IPS-15b (cell line): ENCODE data around the gene MCOLN2.
"Not testable (repeated sequence)": the region's sequence is repeated elsewhere in the genome, so short reads cannot be mapped to it uniquely, and the experiment has no call there.

Experiments used
- H3K27me3 ChIP-seq: one replicate; pipeline ENCODE4 v1.6.1; 2013; ENCODE audit warnings: low read length; ENCODE audit not compliant: control insufficient read depth, insufficient read depth
- H3K36me3 ChIP-seq: one replicate; pipeline ENCODE4 v1.6.1; 2013; ENCODE audit warnings: low read length; ENCODE audit not compliant: control insufficient read depth, insufficient read depth
- H3K4me1 ChIP-seq: one replicate; pipeline ENCODE4 v1.6.1; 2013; ENCODE audit warnings: mild to moderate bottlenecking, low read length; ENCODE audit not compliant: control insufficient read depth, insufficient read depth
- H3K4me3 ChIP-seq: one replicate; pipeline ENCODE4 v1.5.1; 2013; ENCODE audit warnings: low read depth, low read length
- H3K9ac ChIP-seq: one replicate; pipeline ENCODE4 v1.6.1; 2013; ENCODE audit warnings: low read depth, mild to moderate bottlenecking, low read length
- H3K9me3 ChIP-seq: one replicate; pipeline ENCODE4 v1.6.1; 2013; ENCODE audit warnings: mild to moderate bottlenecking, low read length; ENCODE audit not compliant: control insufficient read depth, insufficient read depth

MCOLN2 gene

GRCh38 chr1:84912726-84913554 lies 84.0 kb downstream of the MCOLN2 start:
- Histone ChIP-seq H3K27me3 (no peaks in the 10 kb centered on the region), H3K36me3 (no peaks in the 10 kb centered on the region), H3K9ac (no peak overlapping the region), H3K9me3 (no peaks in the 10 kb centered on the region), H3K4me3 (no peak overlapping the region), H3K4me1 (no peaks in the 10 kb centered on the region)

GRCh38 chr1:84908746-84909464 lies 88.0 kb downstream of the MCOLN2 start:
- not testable (repeated sequence) for H3K27me3 ChIP-seq, H3K9me3 ChIP-seq, H3K36me3 ChIP-seq, H3K4me1 ChIP-seq, H3K9ac ChIP-seq, H3K4me3 ChIP-seq

GRCh38 chr1:84907095-84907827 lies 89.7 kb downstream of the MCOLN2 start:
- H3K36me3 ChIP-seq, result no peaks in the 10 kb centered on the region
- peaks cover 10% of the 10 kb centered on the region for H3K4me1 ChIP-seq
- no peaks in the 10 kb centered on the region for H3K9me3 ChIP-seq
- no peaks in the 10 kb centered on the region for H3K27me3 ChIP-seq
- H3K9ac ChIP-seq, result no peak overlapping the region
- H3K4me3 ChIP-seq, result no peak overlapping the region

GRCh38 chr1:84902727-84903126 lies 94.2 kb downstream of the MCOLN2 start:
- H3K9me3 ChIP-seq, H3K9ac ChIP-seq, H3K27me3 ChIP-seq, H3K4me1 ChIP-seq, H3K36me3 ChIP-seq, H3K4me3 ChIP-seq: not testable (repeated sequence)

GRCh38 chr1:84899969-84900368 lies 96.9 kb downstream of the MCOLN2 start:
- Histone ChIP-seq H3K4me3 (no peak overlapping the region), H3K9ac (no peak overlapping the region), H3K9me3 (no peaks in the 10 kb centered on the region), H3K36me3 (no peaks in the 10 kb centered on the region), H3K27me3 (no peaks in the 10 kb centered on the region), H3K4me1 (peaks cover 3% of the 10 kb centered on the region)

- Histone ChIP-seq H3K4me1 (peaks cover 9% of the 10 kb centered on the region), H3K9me3 (no peaks in the 10 kb centered on the region), H3K27me3 (peaks cover 20% of the 10 kb centered on the region), H3K9ac (no peak overlapping the region), H3K36me3 (no peaks in the 10 kb centered on the region), H3K4me3 (no peak overlapping the region)
Measured at GRCh38 chr1:84896279-84896678, 100.6 kb downstream of the MCOLN2 start.

- Histone ChIP-seq H3K4me3 (peak within 1 kb of the TSS; percentile 82), H3K9me3 (no peaks in the 10 kb centered on the region), H3K4me1 (peaks cover 9% of the 10 kb centered on the region), H3K9ac (no peak within 1 kb of the TSS), H3K36me3 (no peaks in the 10 kb centered on the region), H3K27me3 (peaks cover 20% of the 10 kb centered on the region)
Measured at GRCh38 chr1:84892705-84893618, 104.0 kb downstream of the MCOLN2 start, which contains the start of gene LPAR3. Gene LPAR3 (minus strand): TSS chr1:84893206. CDS start chr1:84866120, 27,086 bp downstream.

- Histone ChIP-seq H3K9ac (no peak overlapping the region), H3K4me1 (peaks cover 9% of the 10 kb centered on the region), H3K4me3 (no peak overlapping the region), H3K36me3 (no peaks in the 10 kb centered on the region), H3K27me3 (peaks cover 20% of the 10 kb centered on the region), H3K9me3 (no peaks in the 10 kb centered on the region)
Measured at GRCh38 chr1:84890566-84890965, 106.3 kb downstream of the MCOLN2 start.

GRCh38 chr1:84889437-84889836 lies 107.5 kb downstream of the MCOLN2 start:
- peaks cover 20% of the 10 kb centered on the region for H3K27me3 ChIP-seq

GRCh38 chr1:84888753-84889152 lies 108.2 kb downstream of the MCOLN2 start:
- H3K9me3 ChIP-seq, result no peaks in the 10 kb centered on the region
- H3K27me3 ChIP-seq, result peaks cover 15% of the 10 kb centered on the region
- H3K9ac ChIP-seq, result no peak overlapping the region
- H3K36me3 ChIP-seq, result no peaks in the 10 kb centered on the region
- H3K4me3 ChIP-seq, result no peak overlapping the region
- H3K4me1 ChIP-seq, result peaks cover 1% of the 10 kb centered on the region

More at GRCh38 chr1:84889437-84889836, 107.5 kb downstream of the MCOLN2 start:
- peaks cover 5% of the 10 kb centered on the region for H3K4me1 ChIP-seq
- no peaks in the 10 kb centered on the region for H3K36me3 ChIP-seq
- H3K9me3 ChIP-seq, result no peaks in the 10 kb centered on the region
- H3K9ac ChIP-seq, result no peak overlapping the region
- H3K4me3 ChIP-seq, result no peak overlapping the region
